NCI-H748 treated with DMSO at 0.1 percent for 48 hours (cell line): ENCODE data around the gene GALNT18.

ENCODE experiments used
- DNase-seq: peaks from one replicate; lab custom pipeline; 2025; lab: John Stamatoyannopoulos, UW

Gene GALNT18

GRCh38 chr11:11494348-11494747, 127.5 kb downstream of the GALNT18 start:
- DNase-seq = no peak

GRCh38 chr11:11493698-11494097, 128.1 kb downstream of the GALNT18 start:
- DNase-seq = no peak

- DNase-seq = no peak
Measured at GRCh38 chr11:11491589-11491988, 130.2 kb downstream of the GALNT18 start.

- DNase-seq = no peak
Measured at GRCh38 chr11:11491014-11491413, 130.8 kb downstream of the GALNT18 start.

GRCh38 chr11:11486423-11486822, 135.4 kb downstream of the GALNT18 start:
- no peak for DNase-seq

- no peak for DNase-seq
Measured at GRCh38 chr11:11486002-11486401, 135.8 kb downstream of the GALNT18 start.

GRCh38 chr11:11483627-11484026, 138.2 kb downstream of the GALNT18 start:
- no peak for DNase-seq

GRCh38 chr11:11482730-11483129, 139.1 kb downstream of the GALNT18 start:
- DNase-seq = no peak

GRCh38 chr11:11481371-11481770, 140.4 kb downstream of the GALNT18 start:
- no peak for DNase-seq

GRCh38 chr11:11480971-11481370, 140.8 kb downstream of the GALNT18 start:
- DNase-seq = no peak

GRCh38 chr11:11478687-11479086, 143.1 kb downstream of the GALNT18 start:
- DNase-seq = no peak

GRCh38 chr11:11477695-11478420, 143.9 kb downstream of the GALNT18 start:
- DNase-seq = no peak

GRCh38 chr11:11476971-11477645, 144.7 kb downstream of the GALNT18 start:
- no peak for DNase-seq

GRCh38 chr11:11476499-11476898, 145.3 kb downstream of the GALNT18 start:
- DNase-seq = no peak

- DNase-seq = no peak
Measured at GRCh38 chr11:11472106-11472505, 149.7 kb downstream of the GALNT18 start.

GRCh38 chr11:11471201-11471600, 150.6 kb downstream of the GALNT18 start:
- DNase-seq = no peak

- no peak for DNase-seq
Measured at GRCh38 chr11:11468954-11469353, 152.9 kb downstream of the GALNT18 start.

GRCh38 chr11:11467312-11467711, 154.5 kb downstream of the GALNT18 start:
- no peak for DNase-seq

GRCh38 chr11:11464555-11464954, 157.2 kb downstream of the GALNT18 start:
- no peak for DNase-seq

GRCh38 chr11:11463405-11463804, 158.4 kb downstream of the GALNT18 start:
- DNase-seq = no peak

GRCh38 chr11:11461473-11461872, 160.3 kb downstream of the GALNT18 start:
- no peak for DNase-seq

- DNase-seq = no peak
Measured at GRCh38 chr11:11459578-11459977, 162.2 kb downstream of the GALNT18 start.

GRCh38 chr11:11458485-11458884, 163.3 kb downstream of the GALNT18 start:
- no peak for DNase-seq

- no peak for DNase-seq
Measured at GRCh38 chr11:11458001-11458400, 163.8 kb downstream of the GALNT18 start.
